B cell (primary cell): ENCODE results near the gene PDZRN4. TPM values are rescaled to one million over a fixed set of nuclear protein-coding genes. Genes with fewer than 3 reads are reported as not detected.

Experiments used
- ATAC-seq: fragments of 200-7000 bp; cut with Tn5 transposase; one replicate; pipeline ENCODE4 v1.10.0; 2021; ENCODE audit warnings: low read depth, mild to moderate bottlenecking, moderate number of reproducible peaks, moderate library complexity
- CTCF ChIA-PET: fragments of 350-600 bp; sonication (Branson Sonifier 250); formaldehyde crosslinking; loops from one replicate; lab custom pipeline; 2021; ENCODE audit warnings: antibody characterized with exemption, inconsistent platforms; lab: Charles Lee
- POLR2A ChIA-PET: fragments of 350-600 bp; sonication (Branson Sonifier 250); formaldehyde crosslinking; loops from one replicate; lab custom pipeline; 2021; ENCODE audit warnings: antibody characterized with exemption; lab: Charles Lee
- DNase-seq: peaks from one replicate; pipeline ENCODE4 v3.0.0; 2013
- H2AFZ ChIP-seq: 2 replicates; pipeline ENCODE4 v1.6.1; 2012; ENCODE audit warnings: mild to moderate bottlenecking, low read depth, low read length; ENCODE audit not compliant: insufficient read depth, poor library complexity, severe bottlenecking
- H3K27ac ChIP-seq, 2 donors: 1 replicate in 1 of 2; 2 replicates in 1 of 2; pipeline ENCODE4 v1.5.1; 2012 to 2013; ENCODE audit warnings: low read length in 2 of 2, mild to moderate bottlenecking in 2 of 2, moderate library complexity in 1 of 2
- H3K27me3 ChIP-seq, 4 experiments: fragments of 200-600 bp in 1 of 4; sonication (generic) in 1 of 4; replicated peaks in 1 of 4; 1 replicate in 2 of 4; 2 replicates in 2 of 4; pipeline versions ENCODE4 v1.6.1 to v1.7.0; 2013 to 2016; ENCODE audit warnings: low read length in 3 of 4, mild to moderate bottlenecking in 2 of 4, mixed read lengths in 1 of 4, moderate library complexity in 1 of 4; ENCODE audit not compliant: insufficient read depth in 4 of 4, control insufficient read depth in 3 of 4; ENCODE audit errors: control extremely low read depth in 1 of 4
- H3K36me3 ChIP-seq, 2 experiments: replicated peaks in 1 of 2; 1 replicate in 1 of 2; 2 replicates in 1 of 2; pipeline versions ENCODE4 v1.6.1 to v1.7.1; 2013; ENCODE audit warnings: low read length in 1 of 2; ENCODE audit not compliant: insufficient read depth in 2 of 2, control insufficient read depth in 1 of 2; ENCODE audit errors: control extremely low read depth in 1 of 2, extremely low read depth in 1 of 2
- H3K4me1 ChIP-seq, 2 donors: fragments of 200-600 bp in 1 of 2; sonication (generic) in 1 of 2; 1 replicate in 1 of 2; 2 replicates in 1 of 2; pipeline versions ENCODE4 v1.5.1 to v1.6.1; 2013 to 2017; ENCODE audit warnings: low read length in 2 of 2; ENCODE audit not compliant: control insufficient read depth in 2 of 2, insufficient read depth in 2 of 2
- H3K4me2 ChIP-seq: replicated peaks from 2 replicates; pipeline ENCODE3; 2012; ENCODE audit warnings: mild to moderate bottlenecking, low read depth, low read length; ENCODE audit not compliant: poor library complexity, severe bottlenecking
- H3K4me3 ChIP-seq, 5 experiments: fragments of 200-600 bp in 1 of 5; sonication (generic) in 1 of 5; 1 replicate in 3 of 5; 2 replicates in 2 of 5; pipeline versions ENCODE4 v1.5.1 to v1.7.0; 2011 to 2016; ENCODE audit warnings: low read length in 4 of 5, mild to moderate bottlenecking in 4 of 5, low read depth in 2 of 5, control low read depth in 1 of 5, moderate library complexity in 1 of 5; ENCODE audit not compliant: insufficient read depth in 1 of 5; ENCODE audit errors: control extremely low read depth in 1 of 5, extremely low read depth in 1 of 5
- H3K79me2 ChIP-seq: fragments of 200-600 bp; sonication (generic); one replicate; pipeline ENCODE4 v1.6.0; 2016; ENCODE audit warnings: low read length; ENCODE audit not compliant: control insufficient read depth, insufficient read depth
- H3K9ac ChIP-seq: fragments of 200-600 bp; sonication (generic); 2 replicates; pipeline ENCODE4 v1.6.1; 2017; ENCODE audit warnings: mild to moderate bottlenecking, low read length, moderate library complexity
- H3K9me3 ChIP-seq, 3 donors: one replicate each; pipeline versions ENCODE4 v1.6.1 to v1.7.1; 2013; ENCODE audit warnings: low read length in 2 of 3; ENCODE audit not compliant: control insufficient read depth in 2 of 3, insufficient read depth in 1 of 3; ENCODE audit errors: control extremely low read depth in 1 of 3
- H4K20me1 ChIP-seq: 2 replicates; pipeline ENCODE4 v1.6.0; 2012; ENCODE audit warnings: mild to moderate bottlenecking, low read length; ENCODE audit not compliant: insufficient read depth, control insufficient read depth, poor library complexity, severe bottlenecking
- H3K27ac Mint-ChIP-seq: one replicate; pipeline ENCODE4 v1.8.0; 2021; ENCODE audit warnings: mixed read lengths
- H3K27me3 Mint-ChIP-seq: one replicate; pipeline ENCODE4 v1.8.0; 2021; ENCODE audit warnings: mixed read lengths
- H3K4me1 Mint-ChIP-seq: one replicate; pipeline ENCODE4 v1.8.0; 2021; ENCODE audit warnings: mixed read lengths
- H3K4me3 Mint-ChIP-seq: one replicate; pipeline ENCODE4 v1.8.0; 2021; ENCODE audit warnings: mixed read lengths
- H3K9me3 Mint-ChIP-seq: one replicate; pipeline ENCODE4 v1.8.0; 2022; ENCODE audit warnings: mixed read lengths; ENCODE audit not compliant: insufficient read depth
- EZH2 ChIP-seq: IDR thresholded peaks from 2 replicates; pipeline ENCODE4 v1.6.1; 2012; ENCODE audit warnings: borderline replicate concordance, low read depth, mild to moderate bottlenecking, moderate library complexity, low read length; ENCODE audit not compliant: insufficient read depth, poor library complexity, severe bottlenecking
- WGBS: methylation state at CpG from one replicate; pipeline ENCODE4 v1.1.5; 2013; ENCODE audit warnings: missing lambda C conversion rate; ENCODE audit not compliant: insufficient coverage; 5-methylcytosine and 5-hydroxymethylcytosine counted together
- intact Hi-C: fragments of 100-400 bp; cut with micrococcal nuclease; formaldehyde crosslinking; loops from one replicate; pipeline ENCODE4 v1.10.0; 2022
- polyA plus RNA-seq: library from polyadenylated mRNA; depleted of rRNA; stranded (reverse); fragments of >200 nt; gene quantifications from 2 replicates; pipeline ENCODE4 v1.2.3, GENCODE V29; 2012
- total RNA-seq, 2 donors: library from RNA; stranded (reverse); fragments of 120-200 nt in 1 of 2; gene quantifications; 1 replicate in 1 of 2; 2 replicates in 1 of 2; pipeline versions ENCODE4 v1.2.3 to v1.2.4, GENCODE V29; 2013 to 2022
- TF ChIP-seq, protein P1 (sequence below): fragments of 200-600 bp; IDR thresholded peaks from one replicate; pipeline ENCODE4 v1.8.0; 2022; ENCODE audit warnings: antibody characterized with exemption, mild to moderate bottlenecking

Gene PDZRN4
- total and polyA plus RNA-seq, 2 donors (not counting 1 experiment from before 2014, with no cell fraction given): not detected

DNA sequence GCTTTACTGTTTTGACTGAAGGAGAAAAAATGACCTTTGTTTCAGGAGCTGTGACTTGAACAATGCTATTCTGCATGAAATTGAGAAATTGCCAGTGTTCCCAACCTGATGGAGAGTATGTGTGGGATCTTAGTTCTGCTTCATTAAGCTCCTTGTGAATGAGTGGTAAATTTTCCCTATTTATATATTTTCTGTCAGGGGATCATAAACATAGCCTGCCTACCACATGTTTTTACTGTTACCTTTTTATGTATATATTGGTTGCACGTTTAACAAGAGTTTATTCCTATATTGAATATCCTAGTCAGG, 271.7 kb downstream of the PDZRN4 start:
- no peaks in the 10 kb centered on the region for H3K36me3 ChIP-seq
- no peak overlapping the region for H2AFZ ChIP-seq
- Mint-ChIP-seq H3K4me1 (no peaks in the 10 kb centered on the region), H3K4me3 (no peak overlapping the region), H3K9me3 (no peaks in the 10 kb centered on the region), H3K27me3 (no peaks in the 10 kb centered on the region), H3K27ac (no peak overlapping the region)
- H3K27me3 ChIP-seq: no peaks in the 10 kb centered on the region
- CTCF ChIA-PET: interaction anchor here (0.6 kb wide), 1 partner anchor 9 kb away, joined by 4 read pairs; no protein-coding TSS in a partner anchor
- no peak overlapping the region for H3K27ac ChIP-seq
- intact Hi-C loops: no loop called here
- H3K4me3 ChIP-seq: no peak overlapping the region
- no peak overlapping the region for H3K4me2 ChIP-seq
- no peaks in the 10 kb centered on the region for H3K4me1 ChIP-seq
- no peaks in the 10 kb centered on the region for H3K79me2 ChIP-seq
- WGBS: no CpG with 5 or more reads among the region's 1 CpG
- DNase-seq (no peak), ATAC-seq (no peak)
- H3K9me3 ChIP-seq: no peaks in the 10 kb centered on the region
- POLR2A ChIA-PET: no interaction called here
- TF ChIP-seq, protein P1, sequence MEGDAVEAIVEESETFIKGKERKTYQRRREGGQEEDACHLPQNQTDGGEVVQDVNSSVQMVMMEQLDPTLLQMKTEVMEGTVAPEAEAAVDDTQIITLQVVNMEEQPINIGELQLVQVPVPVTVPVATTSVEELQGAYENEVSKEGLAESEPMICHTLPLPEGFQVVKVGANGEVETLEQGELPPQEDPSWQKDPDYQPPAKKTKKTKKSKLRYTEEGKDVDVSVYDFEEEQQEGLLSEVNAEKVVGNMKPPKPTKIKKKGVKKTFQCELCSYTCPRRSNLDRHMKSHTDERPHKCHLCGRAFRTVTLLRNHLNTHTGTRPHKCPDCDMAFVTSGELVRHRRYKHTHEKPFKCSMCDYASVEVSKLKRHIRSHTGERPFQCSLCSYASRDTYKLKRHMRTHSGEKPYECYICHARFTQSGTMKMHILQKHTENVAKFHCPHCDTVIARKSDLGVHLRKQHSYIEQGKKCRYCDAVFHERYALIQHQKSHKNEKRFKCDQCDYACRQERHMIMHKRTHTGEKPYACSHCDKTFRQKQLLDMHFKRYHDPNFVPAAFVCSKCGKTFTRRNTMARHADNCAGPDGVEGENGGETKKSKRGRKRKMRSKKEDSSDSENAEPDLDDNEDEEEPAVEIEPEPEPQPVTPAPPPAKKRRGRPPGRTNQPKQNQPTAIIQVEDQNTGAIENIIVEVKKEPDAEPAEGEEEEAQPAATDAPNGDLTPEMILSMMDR: no peak
- no peak for TF ChIP-seq EZH2
- no peak overlapping the region for H3K9ac ChIP-seq
- H4K20me1 ChIP-seq: no peaks in the 10 kb centered on the region

- H3K4me3 ChIP-seq: no peak overlapping the region
- intact Hi-C loops: no loop called here
- no peak overlapping the region for H3K4me2 ChIP-seq
- no peaks in the 10 kb centered on the region for H3K79me2 ChIP-seq
- DNase-seq (no peak), ATAC-seq (no peak)
- TF ChIP-seq, protein P1: no peak
- Mint-ChIP-seq H3K27me3 (no peaks in the 10 kb centered on the region), H3K27ac (no peak overlapping the region), H3K4me3 (no peak overlapping the region), H3K4me1 (no peaks in the 10 kb centered on the region), H3K9me3 (no peaks in the 10 kb centered on the region)
- POLR2A ChIA-PET: no interaction called here
- WGBS: 83% methylated on average over 2 of the region's 3 CpGs
- H3K27me3 ChIP-seq: no peaks in the 10 kb centered on the region
- H3K4me1 ChIP-seq: no peaks in the 10 kb centered on the region
- H3K27ac ChIP-seq: no peak overlapping the region
- H3K9me3 ChIP-seq: no peaks in the 10 kb centered on the region
- CTCF ChIA-PET: no interaction called here
- H3K9ac ChIP-seq: no peak overlapping the region
- no peak overlapping the region for H2AFZ ChIP-seq
- no peaks in the 10 kb centered on the region for H3K36me3 ChIP-seq
- no peaks in the 10 kb centered on the region for H4K20me1 ChIP-seq
Measured at GRCh38 chr12:41460906-41461305, 272.8 kb downstream of the PDZRN4 start.
